GM12874 (cell line): ENCODE results near the gene NCKAP5.

Source experiments
- TF ChIP-seq, protein P1 (sequence below): IDR thresholded peaks from 2 replicates; pipeline ENCODE4 v1.5.1; 2011; ENCODE audit warnings: low read depth, mild to moderate bottlenecking, control low read depth, low read length, moderate library complexity; ENCODE audit not compliant: insufficient read depth

Gene NCKAP5

DNA sequence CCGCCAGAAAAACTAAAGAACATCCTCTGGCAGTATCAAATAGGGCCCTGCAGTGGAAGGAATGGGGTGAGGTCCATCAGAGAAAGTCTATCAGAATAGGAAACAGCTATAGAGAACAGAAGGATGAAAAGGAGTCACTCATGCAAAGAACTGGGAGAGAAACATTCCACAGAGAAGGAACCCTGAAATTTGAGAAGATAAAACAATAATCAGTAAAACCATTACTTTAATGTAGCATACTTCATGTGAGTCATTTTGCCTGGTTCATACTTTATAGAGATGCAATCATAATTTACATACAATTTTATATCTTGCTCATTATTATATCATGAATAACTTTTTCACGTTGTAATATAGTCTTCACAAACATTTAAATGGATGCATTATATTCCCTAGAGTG, 402.2 kb downstream of the NCKAP5 start:
- TF ChIP-seq, protein P1, sequence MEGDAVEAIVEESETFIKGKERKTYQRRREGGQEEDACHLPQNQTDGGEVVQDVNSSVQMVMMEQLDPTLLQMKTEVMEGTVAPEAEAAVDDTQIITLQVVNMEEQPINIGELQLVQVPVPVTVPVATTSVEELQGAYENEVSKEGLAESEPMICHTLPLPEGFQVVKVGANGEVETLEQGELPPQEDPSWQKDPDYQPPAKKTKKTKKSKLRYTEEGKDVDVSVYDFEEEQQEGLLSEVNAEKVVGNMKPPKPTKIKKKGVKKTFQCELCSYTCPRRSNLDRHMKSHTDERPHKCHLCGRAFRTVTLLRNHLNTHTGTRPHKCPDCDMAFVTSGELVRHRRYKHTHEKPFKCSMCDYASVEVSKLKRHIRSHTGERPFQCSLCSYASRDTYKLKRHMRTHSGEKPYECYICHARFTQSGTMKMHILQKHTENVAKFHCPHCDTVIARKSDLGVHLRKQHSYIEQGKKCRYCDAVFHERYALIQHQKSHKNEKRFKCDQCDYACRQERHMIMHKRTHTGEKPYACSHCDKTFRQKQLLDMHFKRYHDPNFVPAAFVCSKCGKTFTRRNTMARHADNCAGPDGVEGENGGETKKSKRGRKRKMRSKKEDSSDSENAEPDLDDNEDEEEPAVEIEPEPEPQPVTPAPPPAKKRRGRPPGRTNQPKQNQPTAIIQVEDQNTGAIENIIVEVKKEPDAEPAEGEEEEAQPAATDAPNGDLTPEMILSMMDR = no peak

DNA sequence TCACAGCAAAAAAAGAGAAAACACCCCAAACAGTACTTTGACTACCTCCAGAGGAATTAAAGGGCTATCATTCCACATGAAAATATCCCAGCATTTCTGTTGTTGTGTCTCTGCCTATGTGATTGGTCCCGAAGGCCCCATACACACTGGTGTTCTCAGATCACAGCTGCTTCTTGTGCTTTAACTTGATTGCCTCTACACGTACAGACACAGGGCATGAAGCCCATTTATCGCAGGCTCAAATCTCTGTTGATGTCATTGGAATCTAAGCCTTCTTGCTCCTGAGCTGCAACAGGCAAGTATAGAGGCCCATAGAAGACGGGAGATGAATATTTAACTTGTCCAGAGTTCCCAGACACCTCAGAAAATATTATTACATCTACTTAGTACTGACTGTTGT, 405.2 kb downstream of the NCKAP5 start:
- TF ChIP-seq, protein P1 = no peak

DNA sequence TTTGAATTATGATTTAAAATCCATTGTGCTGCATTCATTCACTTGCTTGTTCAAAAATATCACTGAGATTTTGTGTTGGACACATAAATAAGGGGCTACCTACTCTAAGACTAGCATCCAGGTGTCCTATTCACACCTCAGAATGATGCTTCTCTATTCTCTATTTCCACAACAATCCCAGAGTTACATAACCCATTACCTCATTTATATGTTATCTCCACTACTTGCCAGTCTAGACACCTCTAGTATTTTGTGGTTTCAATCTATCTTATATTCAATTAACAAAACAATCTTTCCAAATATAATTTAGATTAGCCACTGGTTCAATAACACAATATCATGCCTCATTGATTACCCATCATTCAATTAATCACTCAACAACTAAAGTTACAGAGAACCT, 409.8 kb downstream of the NCKAP5 start:
- TF ChIP-seq, protein P1 = no peak

- TF ChIP-seq, protein P1 = no peak
Measured at GRCh38 chr2:133158024-133158423, 410.2 kb downstream of the NCKAP5 start.

- TF ChIP-seq, protein P1 = no peak
Measured at GRCh38 chr2:133157141-133157540, 411.1 kb downstream of the NCKAP5 start.

DNA sequence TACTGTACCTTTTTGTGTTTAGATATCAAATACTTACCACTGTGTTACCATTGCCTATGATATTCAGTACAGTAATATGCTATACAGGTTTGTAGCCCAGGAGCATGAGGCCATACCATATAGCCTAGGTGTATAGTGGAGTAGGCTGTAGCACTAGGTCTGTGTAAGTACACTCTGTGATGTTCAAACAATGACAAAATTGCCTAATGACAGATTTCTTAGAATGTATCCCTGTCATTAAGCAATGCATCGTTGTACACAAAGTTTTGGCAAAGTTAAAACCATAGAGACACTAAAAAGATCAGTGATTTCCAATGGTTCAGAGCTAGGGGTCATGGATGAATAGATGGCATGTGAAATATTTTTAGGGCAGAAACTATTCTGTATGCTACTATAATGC, 415.5 kb downstream of the NCKAP5 start:
- TF ChIP-seq, protein P1 = no peak

DNA sequence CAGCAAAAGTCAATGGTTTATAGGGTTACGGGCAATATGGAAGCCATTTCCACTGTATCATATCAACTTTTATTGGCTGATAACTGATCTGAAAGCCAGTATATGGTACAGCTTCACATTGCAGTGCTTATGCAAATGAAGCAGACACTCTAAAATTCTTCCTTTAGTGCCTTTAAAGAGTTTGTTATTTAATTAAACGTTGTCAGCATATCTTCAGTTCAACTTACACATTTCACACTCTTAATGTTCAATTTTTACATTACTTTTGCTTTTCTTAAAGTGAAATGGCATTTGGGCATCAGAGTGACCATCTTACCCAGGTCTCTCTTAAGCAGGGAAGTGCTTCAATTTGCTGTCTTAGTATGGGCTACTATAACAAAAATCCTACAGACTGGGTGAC, 420.1 kb downstream of the NCKAP5 start:
- TF ChIP-seq, protein P1 = no peak

GRCh38 chr2:133146893-133147292, 421.4 kb downstream of the NCKAP5 start:
- TF ChIP-seq, protein P1 = no peak
